ENCODE measurements around the gene MTA2.
"Not testable (repeated sequence)": the region's sequence is repeated elsewhere in the genome, so short reads cannot be mapped to it uniquely, and the experiment has no call there.

MTA2 gene

GRCh38 chr11:62577046-62577714, 24.5 kb downstream of the MTA2 start:
- Histone ChIP-seq H3K9me3 (ENCODE audit: control insufficient read depth in 1 of 2, low read length in 2 of 2) (no peaks in the 10 kb centered on the region), H3K4me1 (ENCODE audit: control insufficient read depth in 1 of 2, insufficient read depth in 2 of 2, low read length in 2 of 2) (peaks cover 16 to 29% of the 10 kb centered on the region in 2 donors), H3K4me3 (ENCODE audit: low read depth in 1 of 2, low read length in 2 of 2) (no peak overlapping the region), H3K9ac (ENCODE audit: low read depth in 1 of 2, low read length in 2 of 2) (no peak overlapping the region), H3K27ac (ENCODE audit: low read depth, low read length) (no peak overlapping the region), H3K27me3 (ENCODE audit: control insufficient read depth in 1 of 2, insufficient read depth in 2 of 2, low read length in 2 of 2) (no peaks in the 10 kb centered on the region), H3K36me3 (ENCODE audit: control insufficient read depth in 1 of 2, insufficient read depth in 2 of 2, low read length in 2 of 2) (peaks cover 9 to 55% of the 10 kb centered on the region in 2 donors)

- H3K4me3 ChIP-seq (ENCODE audit: low read depth in 1 of 2, low read length in 2 of 2) = peak overlapping the region; percentile 88 to 97
- H3K4me1 ChIP-seq (ENCODE audit: control insufficient read depth in 1 of 2, insufficient read depth in 2 of 2, low read length in 2 of 2) = peaks cover 27 to 32% of the 10 kb centered on the region in 2 donors
Measured at GRCh38 chr11:62575837-62576236, 25.8 kb downstream of the MTA2 start.

GRCh38 chr11:62575156-62575555, 26.5 kb downstream of the MTA2 start:
- Histone ChIP-seq H3K9me3 (ENCODE audit: control insufficient read depth in 1 of 2, low read length in 2 of 2) (no peaks in the 10 kb centered on the region), H3K4me3 (ENCODE audit: low read depth in 1 of 2, low read length in 2 of 2) (peak overlapping the region; percentile 88 to 97), H3K9ac (ENCODE audit: low read depth in 1 of 2, low read length in 2 of 2) (peak overlapping the region; percentile 98 to 100), H3K27me3 (ENCODE audit: control insufficient read depth in 1 of 2, insufficient read depth in 2 of 2, low read length in 2 of 2) (no peaks in the 10 kb centered on the region), H3K27ac (ENCODE audit: low read depth, low read length) (peak overlapping the region; percentile 92), H3K4me1 (ENCODE audit: control insufficient read depth in 1 of 2, insufficient read depth in 2 of 2, low read length in 2 of 2) (peaks cover 27 to 32% of the 10 kb centered on the region in 2 donors), H3K36me3 (ENCODE audit: control insufficient read depth in 1 of 2, insufficient read depth in 2 of 2, low read length in 2 of 2) (peaks cover 25 to 63% of the 10 kb centered on the region in 2 donors)

More at GRCh38 chr11:62575837-62576236, 25.8 kb downstream of the MTA2 start:
- peaks cover 20 to 59% of the 10 kb centered on the region in 2 donors for H3K36me3 ChIP-seq (ENCODE audit: control insufficient read depth in 1 of 2, insufficient read depth in 2 of 2, low read length in 2 of 2)
- no peaks in the 10 kb centered on the region for H3K27me3 ChIP-seq (ENCODE audit: control insufficient read depth in 1 of 2, insufficient read depth in 2 of 2, low read length in 2 of 2)
- no peaks in the 10 kb centered on the region for H3K9me3 ChIP-seq (ENCODE audit: control insufficient read depth in 1 of 2, low read length in 2 of 2)
- no peak overlapping the region for H3K27ac ChIP-seq (ENCODE audit: low read depth, low read length)
- H3K9ac ChIP-seq (ENCODE audit: low read depth in 1 of 2, low read length in 2 of 2) = peak overlapping the region; percentile 98 to 100

GRCh38 chr11:62574363-62575071, 27.1 kb downstream of the MTA2 start:
- Histone ChIP-seq H3K9ac (ENCODE audit: low read depth in 1 of 2, low read length in 2 of 2) (peak overlapping the region; percentile 98 to 100), H3K27me3 (ENCODE audit: control insufficient read depth in 1 of 2, insufficient read depth in 2 of 2, low read length in 2 of 2) (no peaks in the 10 kb centered on the region), H3K4me1 (ENCODE audit: control insufficient read depth in 1 of 2, insufficient read depth in 2 of 2, low read length in 2 of 2) (peaks cover 27 to 32% of the 10 kb centered on the region in 2 donors), H3K4me3 (ENCODE audit: low read depth in 1 of 2, low read length in 2 of 2) (peak overlapping the region; percentile 88 to 97), H3K27ac (ENCODE audit: low read depth, low read length) (peak overlapping the region; percentile 92), H3K36me3 (ENCODE audit: control insufficient read depth in 1 of 2, insufficient read depth in 2 of 2, low read length in 2 of 2) (peaks cover 25 to 63% of the 10 kb centered on the region in 2 donors), H3K9me3 (ENCODE audit: control insufficient read depth in 1 of 2, low read length in 2 of 2) (no peaks in the 10 kb centered on the region)

- Histone ChIP-seq H3K4me1 (ENCODE audit: control insufficient read depth in 1 of 2, insufficient read depth in 2 of 2, low read length in 2 of 2) (peaks cover 27 to 32% of the 10 kb centered on the region in 2 donors), H3K9me3 (ENCODE audit: control insufficient read depth in 1 of 2, low read length in 2 of 2) (no peaks in the 10 kb centered on the region), H3K36me3 (ENCODE audit: control insufficient read depth in 1 of 2, insufficient read depth in 2 of 2, low read length in 2 of 2) (peaks cover 25 to 64% of the 10 kb centered on the region in 2 donors)
Measured at GRCh38 chr11:62573592-62574362, 27.9 kb downstream of the MTA2 start, which contains the start of gene EEF1G. TSS of gene EEF1G (minus strand) at chr11:62573891. CDS start at chr11:62573842, 49 bp downstream.

GRCh38 chr11:62573006-62573591, 28.6 kb downstream of the MTA2 start:
- H3K4me3 ChIP-seq (ENCODE audit: low read depth in 1 of 2, low read length in 2 of 2) = peak overlapping the region; percentile 90 to 97
- peaks cover 27 to 32% of the 10 kb centered on the region in 2 donors for H3K4me1 ChIP-seq (ENCODE audit: control insufficient read depth in 1 of 2, insufficient read depth in 2 of 2, low read length in 2 of 2)
- peaks cover 25 to 62% of the 10 kb centered on the region in 2 donors for H3K36me3 ChIP-seq (ENCODE audit: control insufficient read depth in 1 of 2, insufficient read depth in 2 of 2, low read length in 2 of 2)
- H3K9ac ChIP-seq (ENCODE audit: low read depth in 1 of 2, low read length in 2 of 2) = peak overlapping the region; percentile 78 to 84
- no peaks in the 10 kb centered on the region for H3K27me3 ChIP-seq (ENCODE audit: control insufficient read depth in 1 of 2, insufficient read depth in 2 of 2, low read length in 2 of 2)
- H3K9me3 ChIP-seq (ENCODE audit: control insufficient read depth in 1 of 2, low read length in 2 of 2) = no peaks in the 10 kb centered on the region
- peak overlapping the region; percentile 15 for H3K27ac ChIP-seq (ENCODE audit: low read depth, low read length)

More at GRCh38 chr11:62573592-62574362, 27.9 kb downstream of the MTA2 start, which contains the start of gene EEF1G:
- peak within 1 kb of the TSS; percentile 98 to 100 for H3K9ac ChIP-seq (ENCODE audit: low read depth in 1 of 2, low read length in 2 of 2)
- H3K27me3 ChIP-seq (ENCODE audit: control insufficient read depth in 1 of 2, insufficient read depth in 2 of 2, low read length in 2 of 2) = no peaks in the 10 kb centered on the region
- peak within 1 kb of the TSS; percentile 90 to 97 for H3K4me3 ChIP-seq (ENCODE audit: low read depth in 1 of 2, low read length in 2 of 2)
- H3K27ac ChIP-seq (ENCODE audit: low read depth, low read length) = peak within 1 kb of the TSS; percentile 92

GRCh38 chr11:62572431-62572830, 29.2 kb downstream of the MTA2 start:
- Histone ChIP-seq H3K9ac (ENCODE audit: low read depth in 1 of 2, low read length in 2 of 2) (peak overlapping the region; percentile 78 to 84), H3K4me1 (ENCODE audit: control insufficient read depth in 1 of 2, insufficient read depth in 2 of 2, low read length in 2 of 2) (peaks cover 27 to 31% of the 10 kb centered on the region in 2 donors), H3K9me3 (ENCODE audit: control insufficient read depth in 1 of 2, low read length in 2 of 2) (no peaks in the 10 kb centered on the region), H3K27ac (ENCODE audit: low read depth, low read length) (no peak overlapping the region), H3K27me3 (ENCODE audit: control insufficient read depth in 1 of 2, insufficient read depth in 2 of 2, low read length in 2 of 2) (no peaks in the 10 kb centered on the region), H3K4me3 (ENCODE audit: low read depth in 1 of 2, low read length in 2 of 2) (peak overlapping the region; percentile 90 to 97), H3K36me3 (ENCODE audit: control insufficient read depth in 1 of 2, insufficient read depth in 2 of 2, low read length in 2 of 2) (peaks cover 25 to 61% of the 10 kb centered on the region in 2 donors)

GRCh38 chr11:62571493-62571892, 30.2 kb downstream of the MTA2 start:
- H3K9me3 ChIP-seq (ENCODE audit: control insufficient read depth in 1 of 2, low read length in 2 of 2); H3K27me3 ChIP-seq (ENCODE audit: control insufficient read depth in 1 of 2, insufficient read depth in 2 of 2, low read length in 2 of 2); H3K4me3 ChIP-seq (ENCODE audit: low read depth in 1 of 2, low read length in 2 of 2); H3K9ac ChIP-seq (ENCODE audit: low read depth in 1 of 2, low read length in 2 of 2); H3K27ac ChIP-seq (ENCODE audit: low read depth, low read length): not testable (repeated sequence)
- H3K36me3 ChIP-seq (ENCODE audit: control insufficient read depth in 1 of 2, insufficient read depth in 2 of 2, low read length in 2 of 2) = peaks cover 35 to 61% of the 10 kb centered on the region in 2 donors
- peaks cover 24 to 27% of the 10 kb centered on the region in 2 donors for H3K4me1 ChIP-seq (ENCODE audit: control insufficient read depth in 1 of 2, insufficient read depth in 2 of 2, low read length in 2 of 2)

- not testable (repeated sequence) for H3K27ac ChIP-seq (ENCODE audit: low read depth, low read length); H3K9ac ChIP-seq (ENCODE audit: low read depth in 1 of 2, low read length in 2 of 2)
- peaks cover 35 to 61% of the 10 kb centered on the region in 2 donors for H3K36me3 ChIP-seq (ENCODE audit: control insufficient read depth in 1 of 2, insufficient read depth in 2 of 2, low read length in 2 of 2)
Measured at GRCh38 chr11:62570903-62571302, 30.8 kb downstream of the MTA2 start.

More at GRCh38 chr11:62570903-62571302, 30.8 kb downstream of the MTA2 start:
- not testable (repeated sequence) for H3K4me3 ChIP-seq (ENCODE audit: low read depth in 1 of 2, low read length in 2 of 2); H3K27me3 ChIP-seq (ENCODE audit: control insufficient read depth in 1 of 2, insufficient read depth in 2 of 2, low read length in 2 of 2); H3K9me3 ChIP-seq (ENCODE audit: control insufficient read depth in 1 of 2, low read length in 2 of 2)
- peaks cover 24 to 31% of the 10 kb centered on the region in 2 donors for H3K4me1 ChIP-seq (ENCODE audit: control insufficient read depth in 1 of 2, insufficient read depth in 2 of 2, low read length in 2 of 2)

Measured in duodenal mucosa (tissue), 2 donors.